DOHH2 (cell line): ENCODE results near the gene NEBL.

Experiments used
- H3F3A ChIP-seq: fragments of 200-600 bp; sonication (generic), shearing (Covaris generic); 2 replicates; pipeline ENCODE4 v1.6.0; 2016; ENCODE audit warnings: antibody characterized with exemption, mild to moderate bottlenecking; ENCODE audit not compliant: control insufficient read depth, insufficient read depth
- H3K27ac ChIP-seq: fragments of 200-600 bp; sonication (generic); 2 replicates; pipeline ENCODE4 v1.5.1; 2014; ENCODE audit warnings: low read depth, mild to moderate bottlenecking, low read length, moderate library complexity
- H3K27me3 ChIP-seq: fragments of 200-600 bp; sonication (generic); 2 replicates; pipeline ENCODE4 v1.6.1; 2014; ENCODE audit warnings: mild to moderate bottlenecking, low read length, mixed read lengths; ENCODE audit not compliant: control insufficient read depth
- H3K36me3 ChIP-seq: fragments of 200-600 bp; sonication (generic); 2 replicates; pipeline ENCODE4 v1.6.1; 2014; ENCODE audit warnings: mild to moderate bottlenecking, low read length, moderate library complexity, mixed read lengths; ENCODE audit not compliant: control insufficient read depth
- H3K4me1 ChIP-seq: fragments of 200-600 bp; sonication (generic); 2 replicates; pipeline ENCODE4 v1.6.1; 2014; ENCODE audit warnings: mild to moderate bottlenecking, low read length, mixed read lengths; ENCODE audit not compliant: control insufficient read depth
- H3K4me2 ChIP-seq: fragments of 200-600 bp; sonication (generic); 2 replicates; pipeline ENCODE4 v1.6.0; 2014; ENCODE audit warnings: mild to moderate bottlenecking, low read length, moderate library complexity
- H3K4me3 ChIP-seq: fragments of 200-600 bp; sonication (generic); 2 replicates; pipeline ENCODE4 v1.5.1; 2014; ENCODE audit warnings: mild to moderate bottlenecking, low read length, mixed read lengths
- H3K79me2 ChIP-seq: fragments of 200-600 bp; sonication (generic); 2 replicates; pipeline ENCODE4 v1.6.1; 2014; ENCODE audit warnings: mild to moderate bottlenecking, low read length, mixed read lengths; ENCODE audit not compliant: control insufficient read depth
- H3K9me2 ChIP-seq: fragments of 200-600 bp; sonication (generic); replicated peaks from 2 replicates; pipeline ENCODE4 v1.6.1; 2014; ENCODE audit warnings: mild to moderate bottlenecking, low read length, mixed read lengths; ENCODE audit not compliant: control insufficient read depth
- H3K9me3 ChIP-seq: fragments of 200-600 bp; sonication (generic); 2 replicates; pipeline ENCODE4 v1.6.1; 2014; ENCODE audit warnings: antibody characterized with exemption, low read length, mixed read lengths; ENCODE audit not compliant: control insufficient read depth, insufficient read depth
- H4K20me1 ChIP-seq: fragments of 200-600 bp; sonication (generic); 2 replicates; pipeline ENCODE4 v1.6.0; 2014; ENCODE audit warnings: low read depth, mild to moderate bottlenecking, antibody characterized with exemption, low read length, moderate library complexity; ENCODE audit not compliant: control insufficient read depth, insufficient read depth
- CTCF ChIP-seq: fragments of 200-600 bp; sonication (generic); IDR thresholded peaks from one replicate; pipeline ENCODE4 v1.5.1; 2014; ENCODE audit warnings: antibody characterized with exemption, mild to moderate bottlenecking, low read depth, low read length; ENCODE audit not compliant: poor library complexity, severe bottlenecking
- EZH2phosphoT487 ChIP-seq: fragments of 200-600 bp; sonication (generic); IDR thresholded peaks from 2 replicates; pipeline ENCODE4 v1.6.1; 2017; ENCODE audit warnings: borderline replicate concordance, mild to moderate bottlenecking, antibody characterized with exemption, low read length, moderate library complexity, mixed read lengths

The NEBL gene

GRCh38 chr10:20887706-20888555, 9.2 kb downstream of the NEBL start:
- H3K9me2 ChIP-seq = no peaks in the 10 kb centered on the region

GRCh38 chr10:20885678-20886077, 11.4 kb downstream of the NEBL start:
- Histone ChIP-seq H3K4me3 (no peak overlapping the region), H3F3A (no peaks in the 10 kb centered on the region), H3K27me3 (peaks cover 12% of the 10 kb centered on the region), H3K27ac (no peak overlapping the region), H3K79me2 (no peaks in the 10 kb centered on the region), H3K36me3 (no peaks in the 10 kb centered on the region), H3K9me2 (no peaks in the 10 kb centered on the region), H3K4me1 (peaks cover 10% of the 10 kb centered on the region), H3K4me2 (no peak overlapping the region), H3K9me3 (no peaks in the 10 kb centered on the region; the same call in 1 of the 2 replicates), H4K20me1 (no peaks in the 10 kb centered on the region)
- no peak for TF ChIP-seq CTCF
- no peak for TF ChIP-seq EZH2phosphoT487

More at GRCh38 chr10:20887706-20888555, 9.2 kb downstream of the NEBL start:
- TF ChIP-seq CTCF = no peak
- TF ChIP-seq EZH2phosphoT487 = no peak
- Histone ChIP-seq H3K36me3 (no peaks in the 10 kb centered on the region), H3K27ac (no peak overlapping the region), H3F3A (no peaks in the 10 kb centered on the region), H4K20me1 (no peaks in the 10 kb centered on the region), H3K4me3 (no peak overlapping the region), H3K27me3 (peaks cover 6% of the 10 kb centered on the region), H3K79me2 (no peaks in the 10 kb centered on the region), H3K4me2 (no peak overlapping the region), H3K4me1 (peaks cover 12% of the 10 kb centered on the region), H3K9me3 (no peaks in the 10 kb centered on the region)

- no peak overlapping the region for H3K4me3 ChIP-seq
- no peaks in the 10 kb centered on the region for H3K4me1 ChIP-seq
- peaks cover 12% of the 10 kb centered on the region for H3K27me3 ChIP-seq
- no peak for TF ChIP-seq EZH2phosphoT487
- no peak for TF ChIP-seq CTCF
- H3K4me2 ChIP-seq = no peak overlapping the region
- no peaks in the 10 kb centered on the region for H4K20me1 ChIP-seq
- H3K79me2 ChIP-seq = no peaks in the 10 kb centered on the region
- no peaks in the 10 kb centered on the region for H3K9me2 ChIP-seq
- no peaks in the 10 kb centered on the region for H3F3A ChIP-seq
- no peak overlapping the region for H3K27ac ChIP-seq
- no peaks in the 10 kb centered on the region; the same call in 1 of the 2 replicates for H3K9me3 ChIP-seq
- no peaks in the 10 kb centered on the region for H3K36me3 ChIP-seq
Measured at GRCh38 chr10:20883552-20883951, 13.6 kb downstream of the NEBL start.
